HG02642 (cell line): ENCODE results near the gene CCDC197.

Experiments used
- ATAC-seq: cut with Tn5 transposase; IDR thresholded peaks from one replicate; pipeline ENCODE4 v1.9.1; 2021; ENCODE audit warnings: mild to moderate bottlenecking; ENCODE audit not compliant: unreplicated experiment, poor library complexity

The CCDC197 gene

GRCh38 chr14:93997082-93997481 lies at the start of gene CCDC197:
Gene CCDC197, plus strand, starts transcription at chr14:93997301. Its CDS starts 831 bp downstream, at chr14:93998132.
- no peak for ATAC-seq

- ATAC-seq: no peak
These were observed 47.5 kb upstream of the CCDC197 start for GRCh38 chr14:93949511-93950075.

DNA sequence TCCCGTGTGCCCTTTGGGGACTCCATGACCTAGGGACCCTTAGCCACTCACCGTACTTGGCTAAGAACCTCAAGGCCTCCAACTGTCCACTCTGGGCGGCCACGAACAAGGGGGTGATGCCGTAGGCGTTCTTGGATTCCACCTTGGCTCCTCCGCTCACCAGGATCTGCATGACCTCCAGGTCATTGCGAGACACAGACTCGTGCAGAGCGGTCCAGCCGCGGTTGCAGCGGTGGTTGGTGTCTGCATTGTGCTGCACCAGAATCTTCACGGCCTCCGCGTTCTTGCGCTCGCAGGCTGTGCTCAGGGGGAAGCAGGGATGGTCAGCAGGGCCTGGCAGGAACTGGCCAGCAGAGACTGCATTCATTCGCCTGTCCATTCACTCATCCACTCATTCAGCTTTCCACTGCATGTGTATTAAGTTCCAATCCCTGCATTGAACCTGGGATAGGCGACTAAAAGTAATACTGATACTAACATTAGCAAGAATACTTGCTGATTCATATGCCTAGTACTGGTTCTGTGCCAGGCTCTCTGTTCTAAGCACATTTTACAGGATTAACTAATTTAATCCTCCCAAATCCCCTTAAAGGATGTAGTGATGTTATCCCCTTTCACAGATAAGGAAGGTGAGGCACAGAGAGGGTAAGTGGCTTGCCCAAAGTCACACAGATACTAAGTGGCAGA lies 46.0 kb upstream of the CCDC197 start:
- ATAC-seq: no peak

DNA sequence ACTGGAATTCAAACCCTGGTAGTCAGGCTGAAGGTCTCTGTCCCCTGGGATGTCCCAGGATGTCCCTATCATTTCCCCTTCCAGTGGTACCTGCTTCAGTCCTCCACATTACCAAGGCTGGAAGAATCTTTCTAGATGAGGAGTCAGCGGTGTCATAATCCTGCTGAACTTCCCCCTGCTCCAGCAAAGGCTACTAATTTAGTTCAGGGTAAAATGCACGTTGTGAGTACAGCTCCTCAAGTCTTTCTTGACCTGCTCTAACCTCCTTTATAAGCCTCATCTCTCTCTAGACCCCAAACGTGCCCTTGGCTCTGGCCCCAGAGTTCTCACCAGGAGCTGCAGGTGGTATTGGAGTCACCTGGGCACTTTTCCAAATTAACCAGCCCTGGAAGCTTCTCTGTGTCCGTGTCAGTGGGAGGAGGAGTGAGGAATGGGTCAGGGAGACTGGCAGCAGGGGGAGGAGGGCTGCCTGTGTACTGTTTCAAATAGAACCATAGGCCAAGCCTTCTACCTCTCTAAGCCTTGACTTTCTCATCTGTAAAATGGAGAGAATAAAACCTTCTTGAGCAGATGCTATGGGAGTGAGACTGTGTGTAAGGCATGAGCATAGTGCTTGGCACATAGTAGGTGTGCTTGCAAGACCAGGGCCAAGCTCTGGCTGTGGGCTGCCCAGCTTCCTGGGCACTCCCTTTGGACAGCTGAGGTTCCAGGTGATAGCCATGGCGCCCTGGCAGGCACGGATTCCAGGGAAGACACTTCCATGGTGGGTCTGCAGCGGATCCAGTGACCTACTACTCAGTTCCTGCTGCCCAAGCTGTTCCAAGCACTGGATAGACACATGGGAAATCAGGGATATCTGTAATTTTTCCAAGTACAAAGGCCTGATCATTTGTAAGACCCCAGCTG lies 45.2 kb upstream of the CCDC197 start:
- no peak for ATAC-seq

GRCh38 chr14:93952829-93953228 lies 44.3 kb upstream of the CCDC197 start:
- no peak for ATAC-seq

- ATAC-seq: no peak
These were observed 43.8 kb upstream of the CCDC197 start for GRCh38 chr14:93953263-93953662.

DNA sequence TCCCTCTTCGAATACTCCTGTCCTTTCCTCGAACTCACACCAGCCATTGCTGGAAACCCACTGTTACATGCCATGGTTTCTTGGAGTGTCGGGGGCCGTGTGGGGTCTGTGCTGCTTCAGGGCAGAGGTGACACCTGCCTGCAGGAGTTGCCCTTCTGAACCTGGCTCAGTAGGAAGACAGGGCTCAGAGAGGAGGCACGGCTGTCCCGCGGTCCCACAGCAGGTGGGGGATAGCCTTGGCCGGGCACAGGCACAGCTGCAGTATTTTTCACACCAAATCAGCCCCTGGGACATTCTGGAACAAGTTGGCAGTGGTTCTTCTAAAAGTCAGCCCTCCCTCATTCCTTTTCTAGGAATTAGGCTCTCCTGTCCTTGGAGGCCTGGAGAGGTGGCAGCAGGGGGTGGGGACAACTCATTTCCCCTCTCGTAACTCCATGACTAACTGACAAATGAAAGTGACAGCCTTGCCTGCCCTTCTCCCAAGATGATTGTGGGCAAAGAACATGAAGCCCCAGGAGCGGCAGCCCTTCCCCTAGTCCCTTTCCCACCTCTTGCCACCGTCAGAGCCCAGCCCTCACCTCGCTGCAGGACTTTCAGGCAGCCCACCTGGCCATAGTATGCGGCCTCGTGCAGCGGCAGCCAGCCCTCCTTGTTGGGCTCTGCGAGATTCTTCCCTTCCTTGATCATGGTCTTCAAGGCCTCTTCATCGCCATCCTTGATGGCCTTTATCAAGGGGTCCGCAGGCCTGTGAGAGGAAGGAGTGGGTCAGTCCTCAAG lies 43.2 kb upstream of the CCDC197 start:
- no peak for ATAC-seq

DNA sequence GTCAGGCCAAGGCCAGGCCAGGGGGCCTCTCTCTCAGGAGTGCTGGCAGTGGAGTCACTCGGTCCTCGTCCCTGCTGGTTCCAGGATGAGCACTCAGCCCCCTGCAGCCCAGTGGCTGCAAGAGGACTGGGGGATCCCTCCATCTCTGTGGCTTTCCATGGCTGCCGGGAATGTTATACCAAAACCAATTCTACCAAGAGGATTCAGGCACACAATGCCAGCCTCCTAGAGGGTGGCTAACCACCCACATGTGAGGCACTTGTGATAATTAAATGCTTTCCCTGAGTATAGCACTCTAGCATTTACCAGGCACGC lies 42.6 kb upstream of the CCDC197 start:
- ATAC-seq: no peak

DNA sequence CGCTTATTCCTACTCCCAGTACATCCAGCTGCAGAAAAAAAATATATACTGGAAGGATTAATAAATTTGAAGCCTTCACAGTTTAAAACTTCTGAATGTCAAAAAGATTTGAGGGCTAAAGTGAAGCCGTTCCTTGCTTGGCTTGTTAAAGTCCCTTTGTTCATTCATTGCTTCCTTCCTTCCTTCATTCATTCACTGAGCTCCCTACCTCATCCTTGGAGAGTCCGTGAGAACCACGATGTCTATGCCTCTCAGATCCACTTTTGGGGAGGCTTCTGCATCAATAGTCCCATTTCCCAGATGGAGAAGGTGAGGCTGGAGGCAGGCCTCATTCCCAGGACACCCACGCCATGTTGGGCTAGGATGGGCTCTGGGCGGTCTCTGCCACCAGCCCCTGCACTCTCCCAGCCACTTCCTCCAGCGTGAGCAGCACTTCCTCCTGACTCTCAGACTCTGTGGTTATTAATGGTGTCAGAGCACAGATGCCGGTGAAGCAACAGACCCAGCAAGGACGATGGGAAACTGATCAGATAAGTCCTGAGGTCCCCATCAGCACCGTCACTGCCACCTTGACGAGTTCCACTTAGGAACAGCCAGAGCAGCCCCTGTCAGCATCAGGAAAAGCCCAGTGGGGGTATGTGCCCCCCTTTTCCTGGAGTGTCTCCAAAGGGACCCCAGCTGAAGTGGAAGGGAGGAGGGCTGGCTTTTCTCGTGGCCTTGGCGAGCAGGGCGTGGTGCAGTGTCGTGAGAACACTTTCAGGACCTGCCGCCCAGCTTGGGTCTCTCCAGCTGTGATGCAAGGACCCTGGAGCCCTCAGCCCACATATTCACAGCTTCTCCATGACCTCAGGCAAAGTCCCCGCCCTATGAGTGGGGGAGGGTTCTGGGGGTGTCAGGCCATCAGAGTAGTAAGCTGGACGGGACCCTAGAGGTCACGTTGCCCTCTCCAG lies 41.9 kb upstream of the CCDC197 start:
- ATAC-seq: no peak

- ATAC-seq: no peak
These were observed 41.1 kb upstream of the CCDC197 start for GRCh38 chr14:93955850-93956481.

- ATAC-seq: no peak
These were observed 40.4 kb upstream of the CCDC197 start for GRCh38 chr14:93956514-93957332.

GRCh38 chr14:93957333-93957710 lies 39.8 kb upstream of the CCDC197 start:
- no peak for ATAC-seq

DNA sequence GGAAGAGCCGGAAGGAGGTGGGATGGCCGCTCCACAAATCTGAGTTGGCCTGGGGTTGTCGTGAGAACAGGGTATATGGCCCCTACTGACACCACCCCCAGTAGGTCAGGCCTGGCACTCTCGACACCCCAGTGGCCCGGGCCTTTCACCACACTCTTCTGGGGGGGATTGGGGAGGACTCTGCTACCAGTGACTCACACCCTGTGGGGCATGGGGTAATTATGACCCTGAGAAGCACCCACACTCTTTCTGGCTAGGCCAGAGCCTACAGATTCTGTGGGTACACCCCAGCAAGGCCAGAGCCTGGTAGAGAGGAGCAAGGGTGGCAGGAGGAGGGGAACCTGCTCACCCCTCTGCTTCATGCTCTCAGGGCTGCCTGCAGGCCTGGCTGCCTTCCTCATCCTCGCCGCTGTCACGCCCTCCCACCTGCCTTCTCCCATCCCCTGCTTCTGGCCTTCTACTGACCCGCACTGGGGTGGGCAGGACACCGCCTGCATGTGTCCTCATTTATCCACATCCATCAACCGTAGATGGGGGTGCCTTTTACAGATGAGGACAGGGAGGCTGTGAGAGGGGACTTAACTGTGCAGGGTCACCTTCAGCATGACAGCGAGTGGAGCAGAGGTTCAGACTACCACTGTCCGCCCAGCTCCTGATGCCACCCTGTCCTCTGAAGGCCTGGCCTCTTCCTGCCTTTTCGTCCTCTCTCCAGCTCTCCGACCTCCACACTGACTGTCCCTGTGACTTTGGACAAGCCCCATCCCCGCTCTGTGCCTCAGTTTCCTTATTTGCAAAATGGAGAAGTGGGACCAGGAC lies 39.1 kb upstream of the CCDC197 start:
- no peak for ATAC-seq

DNA sequence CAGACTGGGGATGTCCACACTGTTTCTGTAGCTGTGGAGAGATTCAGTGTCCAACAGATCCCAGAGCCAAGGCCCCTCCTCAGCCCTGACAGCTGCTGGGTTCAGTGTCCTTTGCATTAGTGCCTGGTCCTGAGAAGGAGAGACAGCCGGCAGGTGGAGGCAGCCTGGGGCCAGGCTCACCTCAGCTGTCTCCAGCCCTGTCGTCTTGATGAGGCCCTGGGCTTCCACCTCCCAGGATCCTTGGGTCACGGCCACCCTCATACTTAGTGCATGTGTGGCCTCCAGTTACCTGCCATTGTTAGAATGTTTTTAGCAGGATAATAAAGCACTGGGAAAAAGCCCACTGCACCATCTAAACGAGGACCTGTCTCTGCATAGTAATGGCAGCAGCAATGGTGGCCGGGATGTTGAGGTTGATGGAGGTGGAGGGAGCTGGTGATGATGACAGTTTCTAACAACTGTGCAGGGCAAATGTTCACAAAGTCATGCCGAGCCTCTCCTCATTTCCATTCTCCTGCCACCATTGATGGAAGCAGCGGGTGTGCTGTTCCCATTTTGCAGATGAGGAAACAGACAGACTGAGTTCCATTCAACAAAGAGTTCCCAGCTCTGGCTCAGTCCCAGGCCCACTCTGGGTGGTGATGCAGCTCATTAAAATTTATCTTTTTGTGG lies 38.4 kb upstream of the CCDC197 start:
- ATAC-seq: no peak

DNA sequence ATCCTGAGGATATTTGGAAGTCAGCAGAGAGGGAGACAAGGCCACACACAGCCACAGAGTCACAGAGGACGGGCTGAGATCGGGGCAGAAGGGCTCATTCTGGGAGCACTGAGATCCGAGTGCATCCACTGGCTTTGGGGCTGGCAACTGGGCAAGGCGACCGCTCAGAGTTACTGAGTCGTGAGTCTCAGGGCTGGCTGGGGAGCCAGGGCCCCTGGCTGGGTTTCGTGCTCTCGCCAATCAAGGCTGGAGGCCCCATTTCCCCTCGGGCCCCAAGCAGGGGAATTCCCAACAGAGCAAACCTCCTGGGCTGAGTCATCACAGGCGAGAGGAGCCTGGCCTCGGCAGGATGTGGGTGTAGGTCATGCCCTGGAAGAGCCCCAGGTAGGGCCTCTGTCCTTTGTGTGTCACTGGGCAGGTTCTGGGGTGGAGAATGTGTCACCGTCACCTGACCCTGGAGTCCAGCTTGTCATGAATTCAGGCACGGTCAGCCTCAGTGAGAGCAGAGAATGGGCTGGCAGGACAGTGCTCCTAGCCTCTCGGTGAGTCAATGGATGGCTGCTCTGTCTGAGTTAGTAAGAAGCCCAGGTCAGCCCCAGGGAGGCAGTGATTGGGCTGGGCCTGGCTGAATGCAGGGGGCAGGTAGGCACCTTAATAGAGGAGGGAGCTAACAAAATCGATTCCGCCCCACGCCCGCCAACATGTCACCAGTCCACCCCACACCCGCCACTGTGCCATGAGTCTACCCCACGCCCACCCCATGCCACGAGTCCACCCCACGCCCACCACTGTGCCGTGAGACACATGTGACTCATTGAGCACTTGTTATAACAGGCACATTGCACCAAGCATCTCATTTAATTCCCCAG lies 37.6 kb upstream of the CCDC197 start:
- ATAC-seq: peak; percentile 72

DNA sequence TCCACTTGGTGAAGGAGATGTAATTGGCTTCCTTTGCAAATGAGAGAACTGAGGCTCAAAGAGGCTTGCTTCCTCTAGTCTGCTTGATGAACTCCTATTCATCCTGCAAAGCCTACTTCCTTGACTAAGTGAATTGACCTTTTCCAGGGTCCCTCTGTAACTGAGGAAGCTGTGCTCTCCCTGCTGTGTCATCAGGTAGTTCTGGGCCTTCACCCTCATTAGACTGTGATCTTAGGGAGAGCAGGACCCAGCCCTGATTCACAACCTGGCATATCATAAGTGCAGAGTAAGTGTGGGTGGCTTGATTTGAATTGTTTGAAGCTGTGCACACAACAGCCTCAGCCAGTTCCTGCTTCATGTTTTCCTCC lies 37.0 kb upstream of the CCDC197 start:
- no peak for ATAC-seq
